ENCODE measurements around the gene BPNT1. TPM values are rescaled to one million over a fixed set of nuclear protein-coding genes. Genes with fewer than 3 reads are reported as not detected.
"Not testable (repeated sequence)": the region's sequence is repeated elsewhere in the genome, so short reads cannot be mapped to it uniquely, and the experiment has no call there.

The BPNT1 gene
- polyA plus RNA-seq, 10 donors, result 21.7 to 25.9 (median 23.7) TPM

- no peak for DNase-seq
Observed at GRCh38 chr1:220084460-220084859, 5.1 kb downstream of the BPNT1 start.

DNA sequence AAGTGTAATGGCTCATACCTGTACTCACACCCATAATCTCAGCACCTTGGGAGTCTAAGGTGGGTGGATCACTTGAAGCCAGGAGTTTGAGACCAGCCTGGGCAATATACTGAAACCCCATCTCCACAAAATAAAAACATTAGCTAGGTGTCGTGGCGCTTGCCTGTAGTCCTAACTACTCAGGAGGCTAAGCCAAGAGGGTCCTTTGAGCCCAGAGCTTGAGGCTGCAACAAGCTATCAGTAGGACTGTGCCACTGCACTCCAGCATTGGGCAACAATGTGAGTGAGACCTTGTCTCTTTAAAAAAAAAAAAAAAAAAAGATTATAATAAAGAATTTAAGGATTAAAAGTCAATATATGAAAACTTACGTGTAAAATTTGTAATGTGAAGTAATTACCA lies 11.7 kb downstream of the BPNT1 start:
- DNase-seq, result no peak

GRCh38 chr1:220076861-220077762 lies 12.5 kb downstream of the BPNT1 start:
- no peak for DNase-seq

- DNase-seq, result peak in 1 of 3 donors; percentile 38
Observed at GRCh38 chr1:220067269-220068204, 22.1 kb downstream of the BPNT1 start.

DNA sequence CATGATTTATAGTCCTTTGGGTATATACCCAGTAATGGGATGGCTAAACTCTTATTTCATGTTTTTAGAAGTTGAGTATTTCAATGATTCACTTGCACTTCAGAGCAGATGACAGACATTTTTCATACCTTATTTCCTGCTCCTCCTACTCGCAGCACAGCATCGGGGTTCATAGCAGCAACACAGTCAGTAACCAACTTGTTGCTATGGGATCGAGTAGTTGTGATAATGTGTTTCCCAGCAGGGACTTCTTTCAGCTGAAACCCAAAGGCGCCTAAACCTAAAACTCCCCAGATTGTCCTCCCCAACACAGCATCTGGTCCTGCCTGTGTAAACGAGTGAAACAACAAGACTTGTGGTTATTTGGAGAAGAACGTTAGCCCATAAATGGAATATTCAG lies 27.0 kb downstream of the BPNT1 start:
- DNase-seq, result no peak

GRCh38 chr1:220060876-220061275 lies 28.7 kb downstream of the BPNT1 start:
- no peak for DNase-seq

DNA sequence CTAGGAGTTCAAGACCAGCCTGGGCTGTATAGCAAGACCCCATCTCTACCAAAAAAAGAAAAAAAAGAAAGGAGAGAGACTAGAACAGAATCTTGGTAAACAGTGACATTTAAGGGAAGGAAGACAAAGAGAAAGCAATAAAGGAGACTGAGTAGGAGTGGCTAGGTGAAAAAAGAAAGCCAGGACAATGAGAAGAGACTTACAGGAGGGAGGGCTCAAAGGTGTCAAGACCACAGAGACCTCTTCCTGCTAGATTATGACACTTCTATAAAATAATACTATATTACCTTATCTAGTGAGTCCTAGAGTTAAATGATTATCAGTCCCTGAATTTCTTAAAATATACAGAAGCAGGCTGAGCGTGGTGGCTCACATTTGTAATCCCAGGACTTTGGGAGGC lies 33.2 kb downstream of the BPNT1 start:
- no peak for DNase-seq

DNA sequence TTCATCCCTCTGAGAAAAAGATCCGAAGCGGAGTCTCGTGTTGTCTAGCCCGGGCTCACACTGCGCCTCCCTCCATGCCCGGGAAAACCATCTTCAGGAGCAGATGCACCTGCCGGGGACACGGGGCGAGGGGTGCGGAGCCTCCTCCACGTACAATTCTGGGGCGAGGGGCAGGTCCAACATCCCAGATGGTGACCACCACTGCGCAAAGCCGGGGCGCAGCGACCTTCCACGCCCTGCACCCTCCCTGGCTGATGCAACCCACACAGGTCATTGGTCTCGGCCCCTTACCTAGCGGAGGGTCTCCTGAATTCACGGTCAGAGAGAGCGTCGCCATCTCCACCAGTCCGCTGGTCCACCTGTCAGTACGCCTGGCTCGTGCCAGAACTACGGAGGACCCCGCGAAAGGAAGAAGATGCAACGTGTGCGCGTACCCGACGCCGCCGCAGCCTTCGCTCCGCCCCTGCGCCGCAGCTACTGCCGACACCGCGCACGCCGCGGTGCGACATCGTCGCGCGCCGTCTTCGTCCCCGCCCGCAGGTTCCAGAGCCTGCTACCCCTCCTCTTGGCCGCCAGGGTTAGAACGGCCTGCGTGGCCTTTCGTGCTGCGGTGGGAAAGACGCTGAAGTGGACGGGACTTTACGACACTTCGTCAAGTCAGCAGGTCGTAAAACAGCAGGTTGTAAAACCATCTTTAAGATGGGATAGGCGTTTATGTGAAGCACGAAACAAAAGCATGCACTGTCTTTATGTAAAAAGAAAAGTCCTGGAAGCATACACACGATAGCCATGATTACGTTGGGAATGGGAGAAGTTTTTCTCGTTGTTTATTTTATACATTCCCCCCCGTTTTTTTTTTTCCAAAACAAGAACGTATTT lies 43.3 kb downstream of the BPNT1 start, which contains the start of gene EPRS1:
TSS of gene EPRS1 (minus strand) at position 454 of the 879 bp plus-strand sequence. CDS start at position 337, 117 bp downstream.
- peak; percentile 97 to 99 (median 98) for DNase-seq

GRCh38 chr1:220045356-220046051 lies 44.1 kb downstream of the BPNT1 start:
- peak in 1 of 3 donors; percentile 1 for DNase-seq

GRCh38 chr1:220044678-220045355 lies 44.8 kb downstream of the BPNT1 start:
- DNase-seq, result peak in 2 of 3 donors; percentile 1 to 13

GRCh38 chr1:220043646-220044045 lies 45.9 kb downstream of the BPNT1 start:
- DNase-seq, result no peak

- no peak for DNase-seq
Observed at GRCh38 chr1:220040028-220040596, 49.5 kb downstream of the BPNT1 start.

GRCh38 chr1:220038640-220039039 lies 50.9 kb downstream of the BPNT1 start:
- DNase-seq, result no peak

DNA sequence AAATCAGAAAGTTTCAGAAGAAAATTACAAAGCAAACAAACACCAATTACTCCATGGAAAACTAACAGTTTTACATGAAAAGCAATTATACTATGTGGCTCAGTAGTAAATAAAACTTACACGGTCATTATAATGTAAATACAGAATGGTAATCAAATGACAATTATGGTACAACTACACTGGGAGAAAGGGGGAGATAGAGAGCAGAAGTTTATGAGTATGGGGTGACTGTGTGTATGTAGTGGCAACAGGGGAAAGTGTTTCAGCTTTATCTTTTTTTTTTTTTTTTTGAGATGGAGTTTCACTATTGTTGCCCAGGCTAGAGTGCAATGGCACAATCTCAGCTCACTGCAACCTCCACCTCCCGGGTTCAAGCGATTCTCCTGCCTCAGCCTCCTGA lies 51.8 kb downstream of the BPNT1 start:
- not testable (repeated sequence) for DNase-seq

- no peak for DNase-seq
Observed at GRCh38 chr1:220032911-220033310, 56.7 kb downstream of the BPNT1 start.

DNA sequence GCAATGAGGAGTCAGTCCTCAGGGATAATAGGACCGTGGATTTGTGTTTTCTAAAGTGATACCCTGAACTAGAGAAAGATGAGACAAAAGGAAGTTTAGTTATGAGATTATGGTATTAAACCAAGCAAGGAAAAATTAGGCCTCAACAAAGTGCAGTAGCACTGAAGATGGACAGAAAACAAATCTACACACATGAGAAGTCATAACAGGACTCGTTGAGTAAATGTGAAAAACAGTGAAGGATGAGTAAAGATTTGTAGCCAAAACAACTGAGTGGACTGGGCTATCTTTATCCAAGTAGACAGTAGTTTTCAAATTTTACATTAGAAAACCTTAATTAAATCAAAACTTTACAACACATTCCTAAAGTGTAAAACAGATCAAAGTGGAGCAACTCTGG lies 58.3 kb downstream of the BPNT1 start:
- no peak for DNase-seq

GRCh38 chr1:220028346-220028895 lies 61.2 kb downstream of the BPNT1 start:
- no peak for DNase-seq

DNA sequence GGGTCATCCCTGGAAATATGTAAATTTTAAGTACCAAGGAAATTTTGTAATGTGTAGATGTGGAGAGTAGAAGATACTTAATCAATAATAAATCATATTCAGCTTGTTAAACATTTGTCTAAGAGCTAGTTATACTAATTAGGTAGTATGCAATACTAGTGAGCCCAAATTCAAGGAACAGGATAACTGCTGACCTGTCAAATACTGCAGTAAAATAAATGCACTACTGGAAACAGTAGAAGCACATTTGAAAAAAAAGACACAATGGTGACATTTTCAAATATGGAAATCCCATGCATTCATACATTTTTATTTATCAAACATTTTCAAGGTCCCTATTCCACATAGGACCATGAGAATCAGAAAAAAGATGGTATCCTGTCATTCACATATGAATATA lies 70.5 kb downstream of the BPNT1 start:
- no peak for DNase-seq

- peak in 1 of 3 donors; percentile 4 for DNase-seq
Observed at GRCh38 chr1:220013497-220013896, 76.1 kb downstream of the BPNT1 start.
